Measurements from ENCODE around the gene CD1B. TPM values are rescaled to one million over a fixed set of nuclear protein-coding genes. Genes with fewer than 3 reads are reported as not detected.

CD1B gene
- polyA plus RNA-seq, 1 of the 3 experiments (the other 2 are of a cell fraction) = not detected

- CTCF ChIA-PET = no interaction called here
- Histone ChIP-seq H3K4me1 (ENCODE audit: control insufficient read depth in 1 of 2, insufficient read depth in 2 of 2, low read depth in 1 of 2, low read length in 1 of 2) (no peaks in the 10 kb centered on the region), H3K9me2 (no peaks in the 10 kb centered on the region), H3K4me2 (no peak overlapping the region), H3K4me3 (ENCODE audit: low read depth in 2 of 2, low read length in 1 of 2) (no peak overlapping the region), H3K9me3 (no peaks in the 10 kb centered on the region), H3K27me3 (ENCODE audit: insufficient read depth) (no peaks in the 10 kb centered on the region), H4K20me1 (ENCODE audit: insufficient read depth) (no peaks in the 10 kb centered on the region), H3K36me3 (replicated peaks in 1 of 2; ENCODE audit: control insufficient read depth in 1 of 2, insufficient read depth in 2 of 2, low read length in 1 of 2) (no peaks in the 10 kb centered on the region), H3K27ac (ENCODE audit: low read depth in 2 of 2, low read length in 1 of 2) (no peak overlapping the region), H3K79me2 (ENCODE audit: insufficient read depth) (no peaks in the 10 kb centered on the region), H2AFZ (ENCODE audit: low read depth) (no peak overlapping the region), H3K9ac (no peak overlapping the region), H3F3A (replicated peaks; ENCODE audit: insufficient read depth) (no peaks in the 10 kb centered on the region)
- DNase-seq = no peak
- POLR2A ChIA-PET = no interaction called here
- 4% methylated on average over 4 of the region's 4 CpGs for WGBS (ENCODE audit: low lambda C conversion rate)
- TF ChIP-seq RAD21 (IDR thresholded peaks at IDR 0.05; ENCODE audit: low read length) (no peak), EZH2phosphoT487 (IDR thresholded peaks at IDR 0.05; ENCODE audit: borderline replicate concordance, low read depth) (no peak), SMC3 (IDR thresholded peaks at IDR 0.05; ENCODE audit: low read depth, low read length) (no peak), RXRA (IDR thresholded peaks at IDR 0.05; ENCODE audit: borderline replicate concordance, low read depth) (no peak), YY1 (IDR thresholded peaks at IDR 0.05; ENCODE audit: low read depth) (no peak), TEAD4 (IDR thresholded peaks at IDR 0.05; ENCODE audit: borderline replicate concordance, insufficient read depth) (no peak), REST (IDR thresholded peaks at IDR 0.05; ENCODE audit: low read depth, low read length) (no peak), RCOR1 (IDR thresholded peaks at IDR 0.05; ENCODE audit: low read length) (no peak), FOXJ3 (CRISPR knock-in tag; IDR thresholded peaks at IDR 0.05) (no peak), TAF1 (IDR thresholded peaks at IDR 0.05; ENCODE audit: borderline replicate concordance, low read depth, low read length) (no peak), MEF2A (IDR thresholded peaks at IDR 0.05; ENCODE audit: borderline replicate concordance, low read depth) (no peak), CHD2 (IDR thresholded peaks at IDR 0.05; ENCODE audit: low read length, partially characterized antibody) (no peak), ZBTB33 (IDR thresholded peaks at IDR 0.05; ENCODE audit: borderline replicate concordance, low read depth) (no peak), SIN3A (IDR thresholded peaks at IDR 0.05; ENCODE audit: borderline replicate concordance, low read depth, low read length) (no peak), EP300 (IDR thresholded peaks at IDR 0.05; ENCODE audit: borderline replicate concordance in 1 of 2, low read depth in 1 of 2, low read length in 1 of 2) (no peak), TCF12 (IDR thresholded peaks at IDR 0.05) (no peak), USF1 (IDR thresholded peaks at IDR 0.05; ENCODE audit: borderline replicate concordance, low read depth) (no peak), NFIC (IDR thresholded peaks at IDR 0.05; ENCODE audit: borderline replicate concordance) (no peak)
These were observed 44.8 kb downstream of the CD1B start for GRCh38 chr1:158286487-158286886.
